Osteoblast (primary cell): ENCODE measurements around the gene NUP98. TPM values are rescaled to one million over a fixed set of nuclear protein-coding genes. Genes with fewer than 3 reads are reported as not detected.
"Not testable (repeated sequence)": the region's sequence is repeated elsewhere in the genome, so short reads cannot be mapped to it uniquely, and the experiment has no call there.

Experiments
- DNase-seq: peaks from one replicate; pipeline ENCODE4 v3.0.0; 2011; ENCODE audit warnings: low spot score, mixed read lengths; ENCODE audit not compliant: insufficient read length; ENCODE audit errors: missing footprints
- H2AFZ ChIP-seq: 2 replicates; pipeline ENCODE4 v1.6.0; 2011; ENCODE audit warnings: mild to moderate bottlenecking, low read length
- H3K27ac ChIP-seq: 2 replicates; pipeline ENCODE4 v1.5.1; 2011; ENCODE audit warnings: mild to moderate bottlenecking, low read depth, low read length, moderate library complexity
- H3K27me3 ChIP-seq: 2 replicates; pipeline ENCODE4 v1.6.0; 2012; ENCODE audit warnings: mild to moderate bottlenecking, control low read depth, inconsistent platforms, low read length, moderate library complexity; ENCODE audit not compliant: insufficient read depth
- H3K36me3 ChIP-seq: 2 replicates; pipeline ENCODE4 v1.5.1; 2011; ENCODE audit warnings: mild to moderate bottlenecking, low read length, control low read depth, moderate library complexity; ENCODE audit not compliant: insufficient read depth
- H3K4me1 ChIP-seq: 2 replicates; pipeline ENCODE4 v1.5.1; 2011; ENCODE audit warnings: mild to moderate bottlenecking, low read length, control low read depth, moderate library complexity; ENCODE audit not compliant: insufficient read depth
- H3K4me2 ChIP-seq: 2 replicates; pipeline ENCODE4 v1.6.0; 2011; ENCODE audit warnings: mild to moderate bottlenecking, low read length; ENCODE audit not compliant: insufficient read depth
- H3K4me3 ChIP-seq: fragments of 200-600 bp; sonication (generic); 3 replicates; pipeline ENCODE4 v1.5.1; 2012; ENCODE audit warnings: mild to moderate bottlenecking, low read length, inconsistent platforms; ENCODE audit not compliant: insufficient read depth
- H3K79me2 ChIP-seq: 2 replicates; pipeline ENCODE4 v1.6.0; 2012; ENCODE audit warnings: mild to moderate bottlenecking, low read length, control low read depth, inconsistent platforms; ENCODE audit not compliant: insufficient read depth
- H3K9me3 ChIP-seq: 2 replicates; pipeline ENCODE4 v1.5.1; 2011; ENCODE audit warnings: low read depth, low read length, control low read depth
- H4K20me1 ChIP-seq: 2 replicates; pipeline ENCODE4 v1.6.0; 2012; ENCODE audit warnings: mild to moderate bottlenecking, low read length, control low read depth; ENCODE audit not compliant: insufficient read depth
- total RNA-seq: library from RNA; depleted of rRNA; stranded (reverse); fragments of >200 nt; gene quantifications from 2 replicates; pipeline ENCODE4 v1.2.3, GENCODE V29; 2012
- TF ChIP-seq, protein P1 (sequence below): IDR thresholded peaks from 2 replicates; pipeline ENCODE4 v1.5.1; 2011; ENCODE audit warnings: mild to moderate bottlenecking, low read depth, low read length, moderate library complexity; ENCODE audit errors: extremely low read depth

The NUP98 gene
- total RNA-seq, 1 donor = 114 TPM

DNA sequence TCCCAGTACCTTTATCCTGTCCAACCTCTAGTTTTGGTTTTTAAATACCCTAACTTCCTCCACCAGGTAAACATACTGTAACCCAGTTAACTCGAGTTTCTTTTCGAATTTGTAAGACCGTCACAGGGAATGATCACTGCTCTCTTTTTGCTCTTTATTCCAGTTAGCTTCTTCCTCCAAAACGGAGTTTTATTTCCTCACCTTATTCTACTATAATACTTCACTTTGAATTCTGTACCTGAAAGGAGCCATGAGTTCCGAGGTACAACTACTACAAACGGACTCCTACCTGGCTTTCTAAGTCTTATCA lies 1.4 kb downstream of the NUP98 start:
- Histone ChIP-seq H3K4me3 (peak overlapping the region; percentile 92), H3K27me3 (no peaks in the 10 kb centered on the region), H3K9me3 (no peaks in the 10 kb centered on the region), H3K4me2 (peak overlapping the region; percentile 88), H3K4me1 (peaks cover 15% of the 10 kb centered on the region), H4K20me1 (peaks cover 33% of the 10 kb centered on the region), H2AFZ (no peak overlapping the region), H3K36me3 (peaks cover 22% of the 10 kb centered on the region), H3K79me2 (peaks cover 66% of the 10 kb centered on the region), H3K27ac (peak overlapping the region; percentile 97)
- no peak for DNase-seq
- TF ChIP-seq, protein P1, sequence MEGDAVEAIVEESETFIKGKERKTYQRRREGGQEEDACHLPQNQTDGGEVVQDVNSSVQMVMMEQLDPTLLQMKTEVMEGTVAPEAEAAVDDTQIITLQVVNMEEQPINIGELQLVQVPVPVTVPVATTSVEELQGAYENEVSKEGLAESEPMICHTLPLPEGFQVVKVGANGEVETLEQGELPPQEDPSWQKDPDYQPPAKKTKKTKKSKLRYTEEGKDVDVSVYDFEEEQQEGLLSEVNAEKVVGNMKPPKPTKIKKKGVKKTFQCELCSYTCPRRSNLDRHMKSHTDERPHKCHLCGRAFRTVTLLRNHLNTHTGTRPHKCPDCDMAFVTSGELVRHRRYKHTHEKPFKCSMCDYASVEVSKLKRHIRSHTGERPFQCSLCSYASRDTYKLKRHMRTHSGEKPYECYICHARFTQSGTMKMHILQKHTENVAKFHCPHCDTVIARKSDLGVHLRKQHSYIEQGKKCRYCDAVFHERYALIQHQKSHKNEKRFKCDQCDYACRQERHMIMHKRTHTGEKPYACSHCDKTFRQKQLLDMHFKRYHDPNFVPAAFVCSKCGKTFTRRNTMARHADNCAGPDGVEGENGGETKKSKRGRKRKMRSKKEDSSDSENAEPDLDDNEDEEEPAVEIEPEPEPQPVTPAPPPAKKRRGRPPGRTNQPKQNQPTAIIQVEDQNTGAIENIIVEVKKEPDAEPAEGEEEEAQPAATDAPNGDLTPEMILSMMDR = no peak

DNA sequence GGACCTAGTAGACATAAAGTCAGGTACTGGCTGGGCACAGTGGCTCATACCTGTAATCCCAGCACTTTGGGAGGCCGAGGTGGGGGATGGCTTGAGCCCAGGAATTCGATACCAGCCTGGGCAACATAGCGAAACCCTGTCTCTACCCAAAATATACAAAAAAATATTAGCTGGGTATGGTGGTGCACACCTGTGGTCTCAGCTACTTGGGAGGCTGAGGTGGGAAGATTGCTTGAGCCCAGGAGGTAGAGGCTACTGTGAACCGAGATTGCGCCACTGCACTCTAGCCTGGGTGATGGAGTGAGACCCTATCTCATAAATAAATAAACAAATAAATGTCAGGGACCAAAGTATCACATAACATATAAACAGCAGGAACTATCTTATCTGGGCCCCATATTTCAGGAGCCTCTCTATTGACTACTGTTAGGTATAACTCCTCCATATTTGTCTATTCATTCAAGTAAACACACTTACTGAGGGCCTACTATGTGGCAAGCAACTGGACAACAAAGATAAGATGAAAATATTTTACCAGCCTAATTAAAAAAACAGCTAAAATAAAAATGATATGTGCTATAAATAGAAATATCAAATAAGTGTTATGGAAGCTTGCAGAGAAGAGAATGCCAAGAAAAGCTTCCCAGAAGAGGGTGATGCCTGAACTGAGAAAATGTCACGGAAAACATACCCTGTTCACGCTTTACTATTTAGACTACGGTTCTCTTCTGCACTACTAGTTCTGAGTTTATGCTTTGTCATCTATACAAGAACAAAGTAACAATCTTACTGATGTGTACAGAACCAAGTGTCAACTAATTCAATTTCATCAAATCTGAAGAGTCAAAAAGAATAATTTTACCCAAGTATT lies 2.0 kb downstream of the NUP98 start:
- Histone ChIP-seq H3K4me3 (peak overlapping the region; percentile 92), H3K4me2 (peak overlapping the region; percentile 88), H3K9me3 (no peaks in the 10 kb centered on the region), H3K36me3 (peaks cover 26% of the 10 kb centered on the region), H4K20me1 (peaks cover 36% of the 10 kb centered on the region), H3K79me2 (peaks cover 72% of the 10 kb centered on the region), H3K4me1 (peaks cover 15% of the 10 kb centered on the region), H3K27me3 (no peaks in the 10 kb centered on the region), H3K27ac (peak overlapping the region; percentile 97), H2AFZ (no peak overlapping the region)
- no peak for DNase-seq
- TF ChIP-seq, protein P1 = no peak

DNA sequence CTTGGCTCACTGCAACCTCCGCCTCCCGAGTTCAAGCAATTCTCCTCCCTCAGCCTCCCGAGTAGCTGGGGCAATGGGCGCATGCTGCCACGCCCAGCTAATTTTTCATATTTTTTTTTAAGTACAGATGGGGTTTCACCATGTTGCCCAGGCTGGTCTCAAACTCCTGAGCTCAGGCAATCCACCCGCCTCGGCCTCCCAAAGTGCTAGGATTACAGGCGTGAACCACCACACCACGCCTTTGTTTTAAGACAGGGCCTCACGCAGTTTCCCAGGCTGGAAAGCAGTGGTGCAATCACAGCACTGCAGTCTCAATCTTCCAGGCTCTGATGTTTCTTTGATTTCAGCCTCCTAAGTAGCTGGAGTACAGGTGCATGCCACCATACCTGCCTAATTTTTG lies 3.0 kb downstream of the NUP98 start:
- H3K4me1 ChIP-seq = peaks cover 15% of the 10 kb centered on the region
- H3K4me3 ChIP-seq, H2AFZ ChIP-seq, H3K27ac ChIP-seq, H3K27me3 ChIP-seq, H3K9me3 ChIP-seq, H3K4me2 ChIP-seq, DNase-seq: not testable (repeated sequence)
- H3K36me3 ChIP-seq = peaks cover 28% of the 10 kb centered on the region
- H4K20me1 ChIP-seq = peaks cover 38% of the 10 kb centered on the region
- peaks cover 82% of the 10 kb centered on the region for H3K79me2 ChIP-seq

DNA sequence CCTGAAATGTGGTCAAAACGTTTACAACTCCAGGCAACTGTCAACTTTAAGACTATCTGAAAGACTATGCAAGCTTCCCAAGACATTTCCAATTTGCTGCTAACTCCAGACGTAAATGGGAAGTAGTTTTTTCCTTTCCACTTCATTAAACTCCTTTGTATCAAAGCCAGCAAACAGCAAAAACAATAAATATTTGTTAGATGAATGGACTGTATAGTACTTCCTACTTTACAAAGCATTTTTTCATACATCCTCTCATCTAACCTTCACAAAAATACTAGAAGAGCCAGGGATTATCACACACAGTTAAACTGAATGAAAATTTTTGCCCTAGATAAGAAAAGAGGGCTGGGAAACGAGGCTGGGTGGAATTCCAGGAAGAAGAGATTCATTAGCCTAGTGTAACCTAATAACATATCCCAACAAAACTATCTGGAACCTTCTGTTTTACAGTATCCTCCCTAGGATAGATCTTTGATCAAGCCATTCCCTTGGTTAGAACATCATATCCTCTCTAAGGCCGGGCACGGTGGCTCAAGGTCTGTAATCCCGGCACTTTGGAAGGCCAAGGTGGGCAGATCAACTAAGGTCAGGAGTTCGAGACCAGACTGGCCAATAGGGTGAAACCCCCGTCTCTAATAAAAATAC lies 10.4 kb downstream of the NUP98 start:
- Histone ChIP-seq H3K27me3 (no peaks in the 10 kb centered on the region), H3K27ac (peak overlapping the region; percentile 3), H2AFZ (no peak overlapping the region), H3K4me3 (no peak overlapping the region), H4K20me1 (peaks cover 38% of the 10 kb centered on the region), H3K9me3 (no peaks in the 10 kb centered on the region), H3K36me3 (peaks cover 12% of the 10 kb centered on the region), H3K4me1 (peaks cover 11% of the 10 kb centered on the region), H3K4me2 (no peak overlapping the region), H3K79me2 (peaks cover 100% of the 10 kb centered on the region)
- TF ChIP-seq, protein P1 = no peak
- DNase-seq = peak; percentile 86
